Measurements from ENCODE around the gene UNC79. TPM values are rescaled to one million over a fixed set of nuclear protein-coding genes. Genes with fewer than 3 reads are reported as not detected.

Gene UNC79
- polyA plus RNA-seq, 3 donors: 0.01 to 0.02 TPM; not detected in 1

DNA sequence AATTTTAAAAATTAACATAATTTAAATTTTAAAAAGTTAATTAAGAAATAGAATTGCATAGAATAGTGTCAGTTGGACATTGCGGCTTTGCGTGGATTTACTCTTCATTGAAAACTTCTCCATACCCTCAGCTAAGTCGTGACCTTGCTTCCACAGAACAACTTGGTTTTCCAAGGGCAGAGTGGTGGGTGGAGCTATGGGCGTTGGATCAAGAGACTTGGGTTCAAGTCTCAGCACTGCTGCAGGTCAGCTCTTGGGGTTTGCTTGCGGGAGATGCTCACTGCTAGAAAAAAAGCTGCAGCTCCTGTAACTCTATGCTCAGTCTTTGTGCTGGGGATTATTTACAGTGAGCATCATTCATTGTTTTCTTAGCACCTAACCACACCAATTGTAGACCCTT is 223.9 kb downstream of the UNC79 start:
- no peak overlapping the region for H3K4me3 ChIP-seq (replicated peaks in 1 of 3; ENCODE audit: low read depth in 2 of 3, low read length in 3 of 3)
- intact Hi-C loops (cut with micrococcal nuclease): no loop called here
- no peak overlapping the region for H3K27ac ChIP-seq (ENCODE audit: low read depth in 1 of 2, low read length in 2 of 2)
- H3K9ac ChIP-seq (ENCODE audit: insufficient read depth, low read length, poor library complexity, severe bottlenecking): no peak overlapping the region
- peaks cover 0 to 13% of the 10 kb centered on the region in 2 donors for H3K27me3 ChIP-seq (ENCODE audit: control insufficient read depth in 2 of 2, insufficient read depth in 2 of 2, low read length in 2 of 2)
- TF ChIP-seq, protein P1, sequence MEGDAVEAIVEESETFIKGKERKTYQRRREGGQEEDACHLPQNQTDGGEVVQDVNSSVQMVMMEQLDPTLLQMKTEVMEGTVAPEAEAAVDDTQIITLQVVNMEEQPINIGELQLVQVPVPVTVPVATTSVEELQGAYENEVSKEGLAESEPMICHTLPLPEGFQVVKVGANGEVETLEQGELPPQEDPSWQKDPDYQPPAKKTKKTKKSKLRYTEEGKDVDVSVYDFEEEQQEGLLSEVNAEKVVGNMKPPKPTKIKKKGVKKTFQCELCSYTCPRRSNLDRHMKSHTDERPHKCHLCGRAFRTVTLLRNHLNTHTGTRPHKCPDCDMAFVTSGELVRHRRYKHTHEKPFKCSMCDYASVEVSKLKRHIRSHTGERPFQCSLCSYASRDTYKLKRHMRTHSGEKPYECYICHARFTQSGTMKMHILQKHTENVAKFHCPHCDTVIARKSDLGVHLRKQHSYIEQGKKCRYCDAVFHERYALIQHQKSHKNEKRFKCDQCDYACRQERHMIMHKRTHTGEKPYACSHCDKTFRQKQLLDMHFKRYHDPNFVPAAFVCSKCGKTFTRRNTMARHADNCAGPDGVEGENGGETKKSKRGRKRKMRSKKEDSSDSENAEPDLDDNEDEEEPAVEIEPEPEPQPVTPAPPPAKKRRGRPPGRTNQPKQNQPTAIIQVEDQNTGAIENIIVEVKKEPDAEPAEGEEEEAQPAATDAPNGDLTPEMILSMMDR (IDR thresholded peaks at IDR 0.05): no peak
- H2AFZ ChIP-seq (ENCODE audit: insufficient read depth, low read depth, low read length, poor library complexity, severe bottlenecking): no peak overlapping the region
- no peaks in the 10 kb centered on the region for H4K20me1 ChIP-seq (ENCODE audit: insufficient read depth, low read length)
- no peaks in the 10 kb centered on the region for H3K36me3 ChIP-seq (replicated peaks in 1 of 2; ENCODE audit: control insufficient read depth in 1 of 2, insufficient read depth in 2 of 2, low read length in 2 of 2)
- DNase-seq: no peak
- H3K9me3 ChIP-seq (replicated peaks in 1 of 2; ENCODE audit: control insufficient read depth in 1 of 2, insufficient read depth in 1 of 2, low read length in 2 of 2): no peaks in the 10 kb centered on the region
- no peak overlapping the region for H3K27ac Mint-ChIP-seq
- no peak overlapping the region for H3K4me2 ChIP-seq (replicated peaks; ENCODE audit: extremely low read depth, low read length, poor library complexity, severe bottlenecking)
- H3K4me3 Mint-ChIP-seq: peak overlapping the region in 1 of 2 donors; percentile 29
- H3K79me2 ChIP-seq (ENCODE audit: insufficient read depth, low read length): no peaks in the 10 kb centered on the region
- no peaks in the 10 kb centered on the region for H3K4me1 ChIP-seq (ENCODE audit: control insufficient read depth in 1 of 2, insufficient read depth in 2 of 2, low read length in 2 of 2)
- no peaks in the 10 kb centered on the region for H3K9me3 Mint-ChIP-seq
- WGBS (ENCODE audit: insufficient coverage): 62% methylated on average over 2 of the region's 5 CpGs
- H3K4me1 Mint-ChIP-seq: no peaks in the 10 kb centered on the region
- no peaks in the 10 kb centered on the region for H3K36me3 Mint-ChIP-seq
- H3K27me3 Mint-ChIP-seq (ENCODE audit: low read depth in 3 of 3): peaks cover 5 to 24% (median 11%) of the 10 kb centered on the region in 3 donors

- peaks cover 0 to 7% of the 10 kb centered on the region in 2 donors for H3K27me3 ChIP-seq (ENCODE audit: control insufficient read depth in 2 of 2, insufficient read depth in 2 of 2, low read length in 2 of 2)
- no peaks in the 10 kb centered on the region for H3K36me3 ChIP-seq (replicated peaks in 1 of 2; ENCODE audit: control insufficient read depth in 1 of 2, insufficient read depth in 2 of 2, low read length in 2 of 2)
- no peak overlapping the region for H3K4me2 ChIP-seq (replicated peaks; ENCODE audit: extremely low read depth, low read length, poor library complexity, severe bottlenecking)
- H4K20me1 ChIP-seq (ENCODE audit: insufficient read depth, low read length): no peaks in the 10 kb centered on the region
- no peaks in the 10 kb centered on the region for H3K9me3 ChIP-seq (replicated peaks in 1 of 2; ENCODE audit: control insufficient read depth in 1 of 2, insufficient read depth in 1 of 2, low read length in 2 of 2)
- TF ChIP-seq, protein P1 (IDR thresholded peaks at IDR 0.05): peak; percentile 56
- Mint-ChIP-seq H3K4me3 (no peak overlapping the region), H3K36me3 (no peaks in the 10 kb centered on the region), H3K9me3 (no peaks in the 10 kb centered on the region), H3K27ac (no peak overlapping the region), H3K27me3 (ENCODE audit: low read depth in 3 of 3) (peaks cover 5 to 21% (median 7%) of the 10 kb centered on the region in 3 donors), H3K4me1 (no peaks in the 10 kb centered on the region)
- H3K79me2 ChIP-seq (ENCODE audit: insufficient read depth, low read length): no peaks in the 10 kb centered on the region
- H3K4me3 ChIP-seq (replicated peaks in 1 of 3; ENCODE audit: low read depth in 2 of 3, low read length in 3 of 3): no peak overlapping the region
- H2AFZ ChIP-seq (ENCODE audit: insufficient read depth, low read depth, low read length, poor library complexity, severe bottlenecking): no peak overlapping the region
- no peak overlapping the region for H3K27ac ChIP-seq (ENCODE audit: low read depth in 1 of 2, low read length in 2 of 2)
- H3K9ac ChIP-seq (ENCODE audit: insufficient read depth, low read length, poor library complexity, severe bottlenecking): no peak overlapping the region
- peak in 1 of 3 donors; percentile 4 for DNase-seq
- intact Hi-C loops (cut with micrococcal nuclease): no loop called here
- H3K4me1 ChIP-seq (ENCODE audit: control insufficient read depth in 1 of 2, insufficient read depth in 2 of 2, low read length in 2 of 2): no peaks in the 10 kb centered on the region
- 33% methylated on average over 3 of the region's 10 CpGs for WGBS (ENCODE audit: insufficient coverage)
Measured at GRCh38 chr14:93655078-93655750, 224.5 kb downstream of the UNC79 start.

All from CD14-positive monocyte (primary cell).